NT2/D1 (cell line): ENCODE data around the gene SMIM3.

Experiments used
- DNase-seq: peaks from one replicate; pipeline ENCODE4 v3.0.0-alpha.2; 2011; ENCODE audit warnings: low read depth, low spot score
- H3K27me3 ChIP-seq: 2 replicates; pipeline ENCODE4 v1.6.0; 2011; ENCODE audit warnings: mild to moderate bottlenecking; ENCODE audit not compliant: insufficient read length, insufficient read depth
- H3K36me3 ChIP-seq: 2 replicates; pipeline ENCODE4 v1.6.1; 2011; ENCODE audit warnings: mild to moderate bottlenecking, low read length, mixed read lengths; ENCODE audit not compliant: insufficient read depth, insufficient read length
- H3K4me1 ChIP-seq: 2 replicates; pipeline ENCODE4 v1.5.1; 2011; ENCODE audit not compliant: insufficient read depth, insufficient read length
- H3K4me3 ChIP-seq: 2 replicates; pipeline ENCODE4 v1.5.1; 2011; ENCODE audit warnings: low read depth; ENCODE audit not compliant: insufficient read length
- H3K9ac ChIP-seq: 2 replicates; pipeline ENCODE4 v1.6.0; 2011; ENCODE audit warnings: low read depth; ENCODE audit not compliant: insufficient read length
- H3K9me3 ChIP-seq: 2 replicates; pipeline ENCODE4 v1.5.1; 2011; ENCODE audit warnings: mild to moderate bottlenecking, low read length; ENCODE audit not compliant: insufficient read depth
- SUZ12 ChIP-seq: IDR thresholded peaks from 2 replicates; pipeline ENCODE4 v1.6.1; 2011; ENCODE audit not compliant: insufficient read length, insufficient read depth; ENCODE audit errors: extremely low read depth
- YY1 ChIP-seq: IDR thresholded peaks from 2 replicates; pipeline ENCODE4 v1.6.1; 2011; ENCODE audit not compliant: insufficient read length, insufficient read depth
- ZNF274 ChIP-seq: IDR thresholded peaks from 2 replicates; pipeline ENCODE4 v1.6.1; 2011; ENCODE audit warnings: mild to moderate bottlenecking, low read depth, low read length

The SMIM3 gene

DNA sequence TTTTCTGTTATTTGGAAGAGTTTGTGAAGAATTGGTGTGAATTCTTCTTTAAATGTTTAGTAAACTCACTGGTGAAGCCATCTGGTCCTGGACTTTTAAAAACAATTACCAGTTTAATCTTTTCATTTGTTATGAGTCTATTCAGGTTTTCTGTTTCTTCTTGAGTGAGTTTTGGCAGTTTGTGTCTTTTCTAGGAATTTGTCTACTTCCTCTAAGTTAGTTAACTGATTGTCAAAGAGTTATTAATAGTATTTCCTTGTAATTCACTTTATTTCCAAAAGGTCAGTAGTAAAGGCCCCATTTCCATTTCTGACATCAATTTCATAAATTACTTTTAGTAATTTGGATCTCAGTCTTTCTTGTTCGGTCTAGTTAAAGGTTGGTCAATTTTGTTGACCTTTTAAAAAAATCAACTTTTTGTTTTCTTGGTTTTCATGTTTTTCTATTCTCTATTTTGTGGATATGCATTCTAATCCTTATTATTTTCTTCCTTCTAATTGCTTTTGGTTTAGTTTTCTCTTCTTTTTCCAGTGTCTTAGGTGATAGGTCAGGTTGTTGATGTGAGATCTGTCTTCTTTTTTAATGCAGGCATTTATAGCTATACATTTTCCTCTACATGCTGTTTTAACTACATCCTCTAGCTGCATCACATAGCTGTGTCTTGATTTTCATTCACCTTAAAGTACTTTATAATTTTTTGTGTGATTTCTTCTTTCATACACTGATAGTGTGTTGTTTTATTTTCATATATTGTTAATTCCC, 7.3 kb upstream of the SMIM3 start:
- H3K27me3 ChIP-seq = peaks cover 3% of the 10 kb centered on the region
- no peak for DNase-seq
- H3K4me3 ChIP-seq = no peak overlapping the region
- H3K4me1 ChIP-seq = no peaks in the 10 kb centered on the region
- no peaks in the 10 kb centered on the region for H3K36me3 ChIP-seq
- no peak overlapping the region for H3K9ac ChIP-seq
- TF ChIP-seq ZNF274 (no peak), SUZ12 (no peak), YY1 (no peak)
- H3K9me3 ChIP-seq = no peaks in the 10 kb centered on the region

DNA sequence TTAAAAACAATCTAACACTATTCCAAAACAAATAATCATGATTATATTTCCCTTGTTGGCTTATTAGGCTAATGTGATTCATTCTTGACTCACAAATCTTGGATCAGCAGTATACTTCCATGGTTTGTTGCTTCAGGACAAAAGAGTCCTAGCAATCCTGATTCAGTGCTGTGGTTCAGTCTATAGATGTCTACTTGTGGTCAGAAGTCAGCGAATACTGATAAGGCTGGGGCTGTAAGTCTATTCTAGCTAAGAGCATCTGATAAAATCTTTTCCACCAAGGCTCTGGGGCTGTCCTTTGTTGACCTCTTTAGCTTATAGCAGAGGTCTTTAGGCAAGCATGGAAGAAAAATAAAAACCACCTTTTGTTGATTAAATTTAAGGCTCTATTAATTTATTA, 4.4 kb upstream of the SMIM3 start:
- peaks cover 9% of the 10 kb centered on the region for H3K27me3 ChIP-seq

DNA sequence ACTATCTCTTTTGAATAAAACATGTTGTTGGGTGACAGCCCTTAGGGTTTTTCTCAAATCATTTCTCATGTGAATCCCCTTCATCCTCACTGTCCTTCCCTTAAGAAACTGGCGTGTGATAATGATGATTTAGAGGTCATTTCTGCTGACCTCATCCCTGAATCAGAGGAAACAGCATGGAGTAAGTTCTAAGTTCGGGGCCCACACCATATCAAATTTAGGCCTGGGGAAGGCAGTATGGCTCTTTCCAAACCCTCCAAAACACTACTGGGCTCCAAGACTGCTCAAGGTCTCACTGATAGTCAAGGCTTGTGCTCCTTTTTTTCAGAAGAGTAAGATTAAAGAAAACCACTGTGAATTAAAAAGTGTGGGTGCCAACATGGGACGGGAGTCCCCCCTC, 872 bp upstream of the SMIM3 start:
- H3K27me3 ChIP-seq = peaks cover 19% of the 10 kb centered on the region
- no peaks in the 10 kb centered on the region for H3K4me1 ChIP-seq
- no peak for DNase-seq
- no peak for TF ChIP-seq YY1
- no peak for TF ChIP-seq SUZ12
- TF ChIP-seq ZNF274 = no peak
- H3K9me3 ChIP-seq = no peaks in the 10 kb centered on the region
- no peak overlapping the region for H3K4me3 ChIP-seq
- no peak overlapping the region for H3K9ac ChIP-seq
- no peaks in the 10 kb centered on the region for H3K36me3 ChIP-seq

More for the DNA sequence above, 4.4 kb upstream of the SMIM3 start:
- Histone ChIP-seq H3K4me1 (no peaks in the 10 kb centered on the region), H3K36me3 (no peaks in the 10 kb centered on the region), H3K4me3 (no peak overlapping the region), H3K9me3 (no peaks in the 10 kb centered on the region), H3K9ac (no peak overlapping the region)
- no peak for DNase-seq
- TF ChIP-seq YY1 (no peak), ZNF274 (no peak), SUZ12 (no peak)

DNA sequence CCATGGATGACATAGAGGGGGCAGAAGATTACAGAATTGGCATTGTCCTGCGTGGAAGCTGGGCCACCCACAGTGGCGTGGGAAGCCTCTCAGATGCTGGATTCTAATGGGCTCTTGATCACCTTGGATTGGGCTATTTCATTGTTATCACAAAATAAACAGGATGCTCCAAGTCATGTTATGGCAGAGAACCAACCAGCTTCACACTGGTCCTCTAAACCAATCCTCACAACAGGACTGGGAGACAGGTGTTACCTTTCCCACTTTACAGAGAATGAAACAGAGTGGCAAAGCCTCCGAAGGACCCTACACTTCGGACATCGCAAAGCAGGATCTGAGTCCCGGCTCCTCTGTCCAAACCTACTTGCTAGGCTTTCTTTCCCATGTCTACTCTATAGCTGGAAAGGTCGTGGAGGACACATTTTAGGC, 455 bp upstream of the SMIM3 start:
- Histone ChIP-seq H3K4me1 (no peaks in the 10 kb centered on the region), H3K27me3 (peaks cover 19% of the 10 kb centered on the region), H3K36me3 (no peaks in the 10 kb centered on the region), H3K9ac (peak overlapping the region; percentile 83), H3K4me3 (peak overlapping the region; percentile 65), H3K9me3 (no peaks in the 10 kb centered on the region)
- DNase-seq = no peak
- TF ChIP-seq SUZ12 = no peak
- no peak for TF ChIP-seq YY1
- TF ChIP-seq ZNF274 = no peak

DNA sequence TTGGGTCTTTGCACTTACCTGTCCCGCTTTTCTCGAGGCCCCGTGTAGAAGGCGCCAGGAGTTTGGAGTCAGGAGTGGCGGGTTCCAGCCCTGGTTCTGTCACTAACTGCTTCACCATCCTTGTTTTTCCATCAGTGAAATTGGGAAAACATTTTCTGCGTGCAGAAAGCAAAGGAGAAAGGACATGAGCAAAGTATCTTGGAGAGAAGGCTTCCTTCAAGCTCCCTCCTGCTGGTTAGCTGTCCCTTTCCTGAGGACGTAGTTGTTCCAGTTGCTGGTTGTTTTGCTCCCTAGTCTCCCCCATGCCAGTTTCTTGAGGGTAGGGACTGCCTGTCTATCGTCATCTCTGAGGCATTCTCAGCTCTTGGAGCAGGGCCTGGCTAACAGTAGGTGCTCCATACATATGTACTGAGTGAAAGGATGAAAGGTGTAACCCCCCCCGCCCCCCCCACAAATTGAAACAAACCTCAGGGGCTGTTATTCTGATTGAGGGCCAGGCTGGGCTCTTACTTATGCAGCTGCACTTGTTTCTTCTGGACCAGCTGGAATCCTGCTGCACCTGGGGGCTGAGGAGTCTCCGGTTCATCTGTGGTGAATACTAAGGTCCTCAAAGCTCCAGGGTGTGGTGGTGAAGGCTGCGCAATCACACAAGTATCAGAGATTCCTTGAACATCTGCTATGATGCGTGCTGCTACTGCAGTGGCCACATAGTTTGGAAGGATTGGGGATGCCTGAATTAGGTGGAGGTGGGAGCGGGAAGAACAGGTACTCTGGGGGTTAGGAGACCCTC, 1.0 kb downstream of the SMIM3 start:
- TF ChIP-seq ZNF274 (no peak), SUZ12 (no peak)
- Histone ChIP-seq H3K36me3 (no peaks in the 10 kb centered on the region), H3K27me3 (peaks cover 19% of the 10 kb centered on the region), H3K9ac (peak overlapping the region; percentile 9), H3K4me1 (no peaks in the 10 kb centered on the region), H3K4me3 (peak overlapping the region; percentile 65), H3K9me3 (no peaks in the 10 kb centered on the region)
- DNase-seq = no peak

DNA sequence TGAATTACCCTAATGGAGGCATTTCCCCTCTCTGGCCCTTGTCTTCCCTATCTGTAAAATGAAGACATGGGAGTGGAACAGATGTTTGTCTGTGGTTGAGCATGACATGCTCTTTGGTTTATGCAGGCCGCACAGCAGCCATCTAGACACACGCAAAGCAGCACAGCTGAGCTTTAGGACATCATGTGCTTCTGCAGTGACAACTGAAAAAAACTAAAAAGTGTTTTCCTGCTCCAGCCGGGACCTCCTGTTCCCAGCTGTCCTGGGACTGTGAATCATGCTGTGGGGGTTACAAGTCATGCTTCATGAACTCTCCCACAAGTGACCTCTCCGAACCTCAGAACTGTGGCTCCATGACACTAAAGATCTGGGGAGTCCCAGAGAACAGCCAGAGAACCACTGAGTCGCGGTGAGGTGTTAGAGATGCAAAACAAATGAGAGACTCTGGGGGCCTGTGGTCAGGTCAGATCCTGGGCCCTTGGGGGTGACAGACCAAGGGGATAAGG, 1.7 kb downstream of the SMIM3 start:
- Histone ChIP-seq H3K27me3 (peaks cover 19% of the 10 kb centered on the region), H3K36me3 (no peaks in the 10 kb centered on the region), H3K9me3 (no peaks in the 10 kb centered on the region), H3K4me3 (no peak overlapping the region), H3K4me1 (no peaks in the 10 kb centered on the region), H3K9ac (no peak overlapping the region)
- TF ChIP-seq SUZ12 = no peak
- TF ChIP-seq ZNF274 = no peak
- TF ChIP-seq YY1 = no peak
- no peak for DNase-seq

DNA sequence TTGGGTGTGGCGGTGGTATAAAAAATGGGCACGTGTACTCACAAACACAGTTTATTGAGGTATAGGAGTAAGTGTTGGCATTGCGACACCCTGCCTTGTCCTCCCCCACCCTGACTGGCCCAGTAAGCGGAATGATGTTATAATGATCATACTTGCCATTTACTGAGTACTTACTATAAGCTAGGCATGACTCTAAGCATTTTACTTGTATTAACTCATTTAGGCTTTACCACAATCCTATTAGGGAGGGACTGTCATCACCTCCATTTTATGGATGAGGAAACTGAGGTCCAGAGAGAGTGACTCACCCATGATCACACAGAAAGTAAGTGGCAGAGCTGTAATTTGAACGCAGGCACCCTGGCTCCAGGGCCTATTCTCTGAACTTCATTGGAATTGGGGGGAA, 2.3 kb downstream of the SMIM3 start:
- H3K27me3 ChIP-seq = peaks cover 17% of the 10 kb centered on the region
- no peak overlapping the region for H3K4me3 ChIP-seq
- H3K4me1 ChIP-seq = no peaks in the 10 kb centered on the region
- H3K9ac ChIP-seq = no peak overlapping the region
- no peaks in the 10 kb centered on the region for H3K9me3 ChIP-seq
- DNase-seq = no peak
- H3K36me3 ChIP-seq = no peaks in the 10 kb centered on the region
- no peak for TF ChIP-seq YY1
